GM21717 (cell line): ENCODE results near the gene NCKAP5.

Experiments used
- ATAC-seq: cut with Tn5 transposase; IDR thresholded peaks from one replicate; pipeline ENCODE4 v1.9.1; 2021; ENCODE audit warnings: mild to moderate bottlenecking, moderate library complexity; ENCODE audit not compliant: unreplicated experiment

Gene NCKAP5

GRCh38 chr2:132929786-132930185 lies 638.5 kb downstream of the NCKAP5 start:
- no peak for ATAC-seq

GRCh38 chr2:132923787-132924186 lies 644.5 kb downstream of the NCKAP5 start:
- ATAC-seq = no peak

- no peak for ATAC-seq
These were observed 652.3 kb downstream of the NCKAP5 start for GRCh38 chr2:132915812-132916549.

- no peak for ATAC-seq
These were observed 656.2 kb downstream of the NCKAP5 start for GRCh38 chr2:132911726-132912724.

- no peak for ATAC-seq
These were observed 657.8 kb downstream of the NCKAP5 start for GRCh38 chr2:132910432-132910831.

GRCh38 chr2:132909427-132909826 lies 658.8 kb downstream of the NCKAP5 start:
- no peak for ATAC-seq

- no peak for ATAC-seq
These were observed 664.0 kb downstream of the NCKAP5 start for GRCh38 chr2:132904142-132904842.

GRCh38 chr2:132902626-132903025 lies 665.6 kb downstream of the NCKAP5 start:
- no peak for ATAC-seq

GRCh38 chr2:132901661-132902060 lies 666.6 kb downstream of the NCKAP5 start:
- ATAC-seq = no peak

GRCh38 chr2:132897111-132897510 lies 671.2 kb downstream of the NCKAP5 start:
- no peak for ATAC-seq

GRCh38 chr2:132896073-132896472 lies 672.2 kb downstream of the NCKAP5 start:
- ATAC-seq = no peak

GRCh38 chr2:132891498-132891897 lies 676.8 kb downstream of the NCKAP5 start:
- ATAC-seq = no peak

- ATAC-seq = no peak
These were observed 681.7 kb downstream of the NCKAP5 start for GRCh38 chr2:132886574-132886973.

GRCh38 chr2:132884705-132885104 lies 683.6 kb downstream of the NCKAP5 start:
- ATAC-seq = no peak

GRCh38 chr2:132884292-132884691 lies 684.0 kb downstream of the NCKAP5 start:
- ATAC-seq = no peak

GRCh38 chr2:132883430-132883829 lies 684.8 kb downstream of the NCKAP5 start:
- ATAC-seq = no peak

- ATAC-seq = no peak
These were observed 686.7 kb downstream of the NCKAP5 start for GRCh38 chr2:132881546-132881945.

GRCh38 chr2:132877923-132878322 lies 690.3 kb downstream of the NCKAP5 start:
- ATAC-seq = no peak

- no peak for ATAC-seq
These were observed 691.4 kb downstream of the NCKAP5 start for GRCh38 chr2:132876745-132877391.

GRCh38 chr2:132875193-132875592 lies 693.1 kb downstream of the NCKAP5 start:
- ATAC-seq = no peak

- ATAC-seq = no peak
These were observed 694.5 kb downstream of the NCKAP5 start for GRCh38 chr2:132873738-132874137.
